OCI-LY1 (cell line): ENCODE data around the gene IKZF3.

Experiments
- H2AFZ ChIP-seq: fragments of 200-600 bp; sonication (generic), shearing (Covaris generic); 2 replicates; pipeline ENCODE4 v1.6.0; 2014; ENCODE audit warnings: antibody characterized with exemption, mild to moderate bottlenecking, low read length
- H3F3A ChIP-seq: fragments of 200-600 bp; sonication (generic), shearing (Covaris generic); 2 replicates; pipeline ENCODE4 v1.6.0; 2014; ENCODE audit warnings: mild to moderate bottlenecking, antibody characterized with exemption, low read length, moderate library complexity; ENCODE audit not compliant: insufficient read depth
- H3K27ac ChIP-seq: fragments of 200-600 bp; sonication (generic); 2 replicates; pipeline ENCODE4 v1.5.1; 2014; ENCODE audit warnings: low read length, mixed run types, mild to moderate bottlenecking, low read depth; ENCODE audit not compliant: poor library complexity, severe bottlenecking
- H3K27me3 ChIP-seq: fragments of 200-600 bp; sonication (generic); 2 replicates; pipeline ENCODE4 v1.6.0; 2014; ENCODE audit warnings: antibody characterized with exemption, mild to moderate bottlenecking, low read length, moderate library complexity; ENCODE audit not compliant: insufficient read depth
- H3K36me3 ChIP-seq: fragments of 200-600 bp; sonication (generic); 2 replicates; pipeline ENCODE4 v1.6.1; 2014; ENCODE audit warnings: mild to moderate bottlenecking, antibody characterized with exemption, low read length, moderate library complexity, mixed read lengths; ENCODE audit not compliant: insufficient read depth
- H3K4me1 ChIP-seq: fragments of 200-600 bp; sonication (generic); 2 replicates; pipeline ENCODE4 v1.5.1; 2014; ENCODE audit warnings: mild to moderate bottlenecking, low read length, moderate library complexity; ENCODE audit not compliant: insufficient read depth, severe bottlenecking
- H3K4me2 ChIP-seq: fragments of 200-600 bp; sonication (generic), shearing (Covaris generic); 2 replicates; pipeline ENCODE4 v1.6.1; 2014; ENCODE audit warnings: low read length
- H3K4me3 ChIP-seq: fragments of 200-600 bp; sonication (generic); 2 replicates; pipeline ENCODE4 v1.5.1; 2014; ENCODE audit warnings: low read length, low read depth, mild to moderate bottlenecking, mixed read lengths; ENCODE audit not compliant: poor library complexity, severe bottlenecking
- H3K79me2 ChIP-seq: fragments of 200-600 bp; shearing (Covaris generic); 2 replicates; pipeline ENCODE4 v1.6.1; 2016; ENCODE audit warnings: mixed run types, low read length, mixed read lengths; ENCODE audit not compliant: insufficient read depth
- H3K9ac ChIP-seq: fragments of 200-600 bp; sonication (generic), shearing (Covaris generic); 2 replicates; pipeline ENCODE4 v1.6.1; 2014; ENCODE audit warnings: mild to moderate bottlenecking, low read length, mixed read lengths
- H3K9me2 ChIP-seq: fragments of 200-600 bp; sonication (generic), shearing (Covaris generic); 2 replicates; pipeline ENCODE4 v1.6.1; 2014; ENCODE audit warnings: low read depth, mild to moderate bottlenecking, low read length, mixed read lengths
- H3K9me3 ChIP-seq: fragments of 200-600 bp; shearing (Covaris generic); 2 replicates; pipeline ENCODE4 v1.6.1; 2014; ENCODE audit warnings: low read length, mixed read lengths
- H4K20me1 ChIP-seq: fragments of 200-600 bp; sonication (generic), shearing (Covaris generic); 2 replicates; pipeline ENCODE4 v1.6.0; 2016; ENCODE audit warnings: mild to moderate bottlenecking, low read length; ENCODE audit not compliant: insufficient read depth
- EZH2 ChIP-seq: fragments of 200-600 bp; sonication (generic), shearing (Covaris generic); IDR thresholded peaks from 2 replicates; pipeline ENCODE4 v1.8.0; 2017; ENCODE audit warnings: borderline replicate concordance, mixed run types, mild to moderate bottlenecking, antibody characterized with exemption, low read length, moderate library complexity, mixed read lengths
- TF ChIP-seq, protein P1 (sequence below): fragments of 200-600 bp; sonication (generic), shearing (Covaris generic); IDR thresholded peaks from 2 replicates; pipeline ENCODE4 v1.5.1; 2017; ENCODE audit warnings: mild to moderate bottlenecking, antibody characterized with exemption, low read length, moderate library complexity, mixed read lengths

The IKZF3 gene

DNA sequence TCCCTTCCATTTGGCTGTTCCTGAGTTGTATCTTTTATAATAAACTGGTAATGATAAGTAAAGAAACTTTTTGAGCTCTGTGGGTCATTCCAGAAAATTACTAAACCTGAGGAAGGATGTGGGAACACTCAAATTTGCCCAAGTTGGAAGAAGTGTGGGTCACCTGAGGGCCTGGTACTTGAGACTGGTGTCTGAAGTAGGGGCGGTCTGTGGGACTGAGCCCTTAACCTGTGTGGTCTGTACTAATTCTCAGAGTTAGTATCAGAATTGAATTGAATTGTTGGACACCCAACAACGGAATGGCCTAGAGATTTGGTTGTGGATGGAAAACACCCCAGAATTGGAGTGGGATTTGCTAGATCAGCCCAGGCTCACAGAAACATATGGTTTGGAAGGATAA, 43.1 kb downstream of the IKZF3 start:
- Histone ChIP-seq H3K27ac (peak overlapping the region; percentile 67), H3K79me2 (peaks cover 6% of the 10 kb centered on the region)

DNA sequence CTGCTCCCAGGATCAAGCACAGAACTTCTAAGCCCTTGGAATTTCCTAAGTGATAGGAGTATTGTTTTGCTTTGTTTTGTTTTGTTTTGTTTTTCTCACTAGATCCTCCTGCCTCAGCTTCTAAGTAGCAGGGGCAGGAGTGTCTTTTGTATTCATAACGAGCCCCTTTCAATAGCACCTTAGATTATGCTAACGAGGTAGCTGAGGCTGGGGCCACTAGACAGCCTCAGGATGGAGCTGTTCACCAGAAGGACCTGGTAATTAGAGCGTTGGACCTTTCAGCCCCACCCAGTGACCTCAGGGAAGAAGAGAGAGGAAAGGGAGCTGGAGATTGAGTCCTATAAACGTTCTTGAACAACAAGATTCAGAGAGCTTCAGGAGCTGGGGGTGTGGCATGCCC, 43.6 kb downstream of the IKZF3 start:
- Histone ChIP-seq H3K79me2 (peaks cover 6% of the 10 kb centered on the region), H4K20me1 (no peaks in the 10 kb centered on the region), H3K4me3 (no peak overlapping the region), H3K27ac (peak overlapping the region; percentile 67), H3K9ac (no peak overlapping the region), H2AFZ (no peak overlapping the region), H3K4me1 (peaks cover 43% of the 10 kb centered on the region), H3K36me3 (peaks cover 100% of the 10 kb centered on the region), H3F3A (no peaks in the 10 kb centered on the region), H3K27me3 (no peaks in the 10 kb centered on the region), H3K9me3 (peaks cover 20% of the 10 kb centered on the region), H3K4me2 (no peak overlapping the region), H3K9me2 (no peaks in the 10 kb centered on the region)
- TF ChIP-seq, protein P1, sequence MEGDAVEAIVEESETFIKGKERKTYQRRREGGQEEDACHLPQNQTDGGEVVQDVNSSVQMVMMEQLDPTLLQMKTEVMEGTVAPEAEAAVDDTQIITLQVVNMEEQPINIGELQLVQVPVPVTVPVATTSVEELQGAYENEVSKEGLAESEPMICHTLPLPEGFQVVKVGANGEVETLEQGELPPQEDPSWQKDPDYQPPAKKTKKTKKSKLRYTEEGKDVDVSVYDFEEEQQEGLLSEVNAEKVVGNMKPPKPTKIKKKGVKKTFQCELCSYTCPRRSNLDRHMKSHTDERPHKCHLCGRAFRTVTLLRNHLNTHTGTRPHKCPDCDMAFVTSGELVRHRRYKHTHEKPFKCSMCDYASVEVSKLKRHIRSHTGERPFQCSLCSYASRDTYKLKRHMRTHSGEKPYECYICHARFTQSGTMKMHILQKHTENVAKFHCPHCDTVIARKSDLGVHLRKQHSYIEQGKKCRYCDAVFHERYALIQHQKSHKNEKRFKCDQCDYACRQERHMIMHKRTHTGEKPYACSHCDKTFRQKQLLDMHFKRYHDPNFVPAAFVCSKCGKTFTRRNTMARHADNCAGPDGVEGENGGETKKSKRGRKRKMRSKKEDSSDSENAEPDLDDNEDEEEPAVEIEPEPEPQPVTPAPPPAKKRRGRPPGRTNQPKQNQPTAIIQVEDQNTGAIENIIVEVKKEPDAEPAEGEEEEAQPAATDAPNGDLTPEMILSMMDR = no peak
- TF ChIP-seq EZH2 = no peak

More for the DNA sequence above, 43.1 kb downstream of the IKZF3 start:
- H3K36me3 ChIP-seq = peaks cover 100% of the 10 kb centered on the region
- H2AFZ ChIP-seq = no peak overlapping the region
- no peaks in the 10 kb centered on the region for H4K20me1 ChIP-seq
- H3K9me3 ChIP-seq = peaks cover 23% of the 10 kb centered on the region
- no peak overlapping the region for H3K4me2 ChIP-seq
- H3K4me1 ChIP-seq = peaks cover 43% of the 10 kb centered on the region
- no peaks in the 10 kb centered on the region for H3K27me3 ChIP-seq
- no peak overlapping the region for H3K9ac ChIP-seq
- H3K4me3 ChIP-seq = no peak overlapping the region
- no peaks in the 10 kb centered on the region for H3F3A ChIP-seq
- TF ChIP-seq, protein P1 = no peak
- TF ChIP-seq EZH2 = no peak
- H3K9me2 ChIP-seq = no peaks in the 10 kb centered on the region

DNA sequence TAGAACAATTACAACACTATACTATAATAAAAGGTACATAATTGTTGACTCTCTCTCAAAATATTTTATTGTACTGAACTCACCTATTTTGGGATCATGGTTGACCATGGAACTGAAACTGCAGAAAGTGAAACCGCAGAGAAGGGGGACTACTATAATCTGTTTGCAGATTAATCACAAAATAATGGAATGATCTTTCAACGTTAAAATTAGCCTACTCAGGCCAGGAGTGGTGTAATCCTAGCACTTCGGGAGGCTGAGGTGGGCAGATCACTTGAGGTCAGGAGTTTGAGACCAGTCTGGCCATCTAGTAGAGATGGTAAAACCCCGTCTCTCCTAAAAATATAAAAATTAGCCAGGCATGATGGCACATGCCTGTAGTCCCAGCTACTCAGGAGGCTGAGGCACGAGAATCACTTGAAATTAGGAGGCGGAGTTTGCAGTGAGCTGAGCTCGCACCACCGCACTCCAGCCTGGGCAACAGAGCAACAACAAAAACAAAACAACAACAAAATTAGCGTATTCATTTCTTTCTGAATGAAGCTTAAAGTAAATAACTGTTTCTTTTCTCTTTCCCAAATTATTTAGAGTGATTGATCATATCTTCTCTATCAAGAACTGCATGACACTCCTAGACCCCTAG, 45.6 kb downstream of the IKZF3 start:
- H3K9me2 ChIP-seq = no peaks in the 10 kb centered on the region
- H3K79me2 ChIP-seq = peaks cover 6% of the 10 kb centered on the region
- H4K20me1 ChIP-seq = no peaks in the 10 kb centered on the region
- peaks cover 100% of the 10 kb centered on the region for H3K36me3 ChIP-seq
- H3K4me1 ChIP-seq = peaks cover 56% of the 10 kb centered on the region
- H3K4me3 ChIP-seq = no peak overlapping the region
- H3K27me3 ChIP-seq = no peaks in the 10 kb centered on the region
- H3F3A ChIP-seq = no peaks in the 10 kb centered on the region
- no peak for TF ChIP-seq EZH2
- TF ChIP-seq, protein P1 = no peak
- H3K9me3 ChIP-seq = peaks cover 4% of the 10 kb centered on the region; the same call in 1 of the 2 replicates
- peak overlapping the region; percentile 67 for H3K27ac ChIP-seq
- H3K4me2 ChIP-seq = no peak overlapping the region; the same call in 1 of the 2 replicates
- no peak overlapping the region for H2AFZ ChIP-seq
- no peak overlapping the region for H3K9ac ChIP-seq
